HG03558 (cell line): Measurements from ENCODE around the gene APOE.
"Not testable (repeated sequence)": the region's sequence is repeated elsewhere in the genome, so short reads cannot be mapped to it uniquely, and the experiment has no call there.

Experiments used
- ATAC-seq: cut with Tn5 transposase; IDR thresholded peaks from one replicate; pipeline ENCODE4 v1.9.1; 2021; ENCODE audit warnings: moderate number of reproducible peaks; ENCODE audit not compliant: unreplicated experiment; ENCODE audit errors: extremely low read depth

Gene APOE

DNA sequence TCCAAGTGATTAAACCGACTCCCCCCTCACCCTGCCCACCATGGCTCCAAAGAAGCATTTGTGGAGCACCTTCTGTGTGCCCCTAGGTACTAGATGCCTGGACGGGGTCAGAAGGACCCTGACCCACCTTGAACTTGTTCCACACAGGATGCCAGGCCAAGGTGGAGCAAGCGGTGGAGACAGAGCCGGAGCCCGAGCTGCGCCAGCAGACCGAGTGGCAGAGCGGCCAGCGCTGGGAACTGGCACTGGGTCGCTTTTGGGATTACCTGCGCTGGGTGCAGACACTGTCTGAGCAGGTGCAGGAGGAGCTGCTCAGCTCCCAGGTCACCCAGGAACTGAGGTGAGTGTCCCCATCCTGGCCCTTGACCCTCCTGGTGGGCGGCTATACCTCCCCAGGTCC is 2.0 kb downstream of the APOE start:
- ATAC-seq: no peak

- no peak for ATAC-seq
Measured at GRCh38 chr19:44908074-44908835, 2.7 kb downstream of the APOE start.

DNA sequence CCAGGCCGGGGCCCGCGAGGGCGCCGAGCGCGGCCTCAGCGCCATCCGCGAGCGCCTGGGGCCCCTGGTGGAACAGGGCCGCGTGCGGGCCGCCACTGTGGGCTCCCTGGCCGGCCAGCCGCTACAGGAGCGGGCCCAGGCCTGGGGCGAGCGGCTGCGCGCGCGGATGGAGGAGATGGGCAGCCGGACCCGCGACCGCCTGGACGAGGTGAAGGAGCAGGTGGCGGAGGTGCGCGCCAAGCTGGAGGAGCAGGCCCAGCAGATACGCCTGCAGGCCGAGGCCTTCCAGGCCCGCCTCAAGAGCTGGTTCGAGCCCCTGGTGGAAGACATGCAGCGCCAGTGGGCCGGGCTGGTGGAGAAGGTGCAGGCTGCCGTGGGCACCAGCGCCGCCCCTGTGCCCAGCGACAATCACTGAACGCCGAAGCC is 3.3 kb downstream of the APOE start:
- no peak for ATAC-seq

DNA sequence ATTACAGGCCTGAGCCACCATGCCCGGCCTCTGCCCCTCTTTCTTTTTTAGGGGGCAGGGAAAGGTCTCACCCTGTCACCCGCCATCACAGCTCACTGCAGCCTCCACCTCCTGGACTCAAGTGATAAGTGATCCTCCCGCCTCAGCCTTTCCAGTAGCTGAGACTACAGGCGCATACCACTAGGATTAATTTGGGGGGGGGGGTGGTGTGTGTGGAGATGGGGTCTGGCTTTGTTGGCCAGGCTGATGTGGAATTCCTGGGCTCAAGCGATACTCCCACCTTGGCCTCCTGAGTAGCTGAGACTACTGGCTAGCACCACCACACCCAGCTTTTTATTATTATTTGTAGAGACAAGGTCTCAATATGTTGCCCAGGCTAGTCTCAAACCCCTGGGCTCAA is 4.2 kb downstream of the APOE start:
- no peak for ATAC-seq

DNA sequence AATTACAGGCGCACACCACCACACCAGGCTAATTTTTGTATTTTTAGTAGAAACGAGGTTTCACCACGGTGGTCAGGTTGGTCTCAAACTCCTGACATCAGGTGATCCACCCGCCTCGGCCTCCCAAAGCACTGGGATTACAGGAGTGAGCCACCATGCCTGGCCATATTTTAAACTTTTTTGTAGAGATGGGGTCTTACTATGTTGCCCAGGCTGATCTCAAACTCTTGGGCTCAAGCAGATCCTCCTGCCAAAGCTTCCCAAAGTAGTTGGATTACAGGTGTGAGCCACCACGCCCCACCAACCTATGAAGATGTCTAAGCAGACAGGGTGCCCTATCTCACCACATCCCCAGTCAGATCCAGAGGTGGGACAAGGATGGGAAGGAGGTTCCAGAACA is 6.3 kb downstream of the APOE start:
- not testable (repeated sequence) for ATAC-seq

GRCh38 chr19:44912854-44913253 is 7.3 kb downstream of the APOE start:
- ATAC-seq: no peak

- ATAC-seq: not testable (repeated sequence)
Measured at GRCh38 chr19:44913512-44914432, 8.2 kb downstream of the APOE start.

DNA sequence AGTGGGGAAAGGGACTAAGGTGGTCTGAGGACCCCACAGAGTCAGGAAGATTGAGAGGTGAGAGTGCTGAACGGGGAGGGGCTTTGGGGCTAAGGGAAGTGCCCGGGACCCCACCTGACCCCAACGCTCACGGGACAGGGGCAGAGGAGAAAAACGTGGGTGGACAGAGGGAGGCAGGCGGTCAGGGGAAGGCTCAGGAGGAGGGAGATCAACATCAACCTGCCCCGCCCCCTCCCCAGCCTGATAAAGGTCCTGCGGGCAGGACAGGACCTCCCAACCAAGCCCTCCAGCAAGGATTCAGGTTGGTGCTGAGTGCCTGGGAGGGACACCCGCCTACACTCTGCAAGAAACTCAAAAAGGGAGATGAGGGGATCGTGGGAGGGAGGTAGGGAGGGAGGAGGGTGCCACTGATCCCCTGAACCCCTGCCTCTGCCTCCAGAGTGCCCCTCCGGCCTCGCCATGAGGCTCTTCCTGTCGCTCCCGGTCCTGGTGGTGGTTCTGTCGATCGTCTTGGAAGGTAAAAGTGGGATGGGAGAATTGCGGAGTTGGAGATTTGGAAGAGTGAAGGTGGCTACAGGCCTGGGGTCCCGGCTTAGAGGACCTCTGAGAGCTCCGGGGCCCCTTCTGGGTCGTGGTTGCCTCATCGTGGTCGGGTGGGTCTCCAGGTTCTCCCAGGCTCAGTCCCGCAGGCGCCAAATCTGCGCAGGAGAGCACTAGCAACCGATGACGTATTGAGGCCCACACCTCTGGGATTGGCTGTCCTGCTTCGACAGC is 9.0 kb downstream of the APOE start, which contains the start of gene APOC1:
APOC1 (plus strand) TSS at position 176 of the 774 bp plus-strand sequence; CDS start at position 460, 284 bp downstream.
- not testable (repeated sequence) for ATAC-seq

DNA sequence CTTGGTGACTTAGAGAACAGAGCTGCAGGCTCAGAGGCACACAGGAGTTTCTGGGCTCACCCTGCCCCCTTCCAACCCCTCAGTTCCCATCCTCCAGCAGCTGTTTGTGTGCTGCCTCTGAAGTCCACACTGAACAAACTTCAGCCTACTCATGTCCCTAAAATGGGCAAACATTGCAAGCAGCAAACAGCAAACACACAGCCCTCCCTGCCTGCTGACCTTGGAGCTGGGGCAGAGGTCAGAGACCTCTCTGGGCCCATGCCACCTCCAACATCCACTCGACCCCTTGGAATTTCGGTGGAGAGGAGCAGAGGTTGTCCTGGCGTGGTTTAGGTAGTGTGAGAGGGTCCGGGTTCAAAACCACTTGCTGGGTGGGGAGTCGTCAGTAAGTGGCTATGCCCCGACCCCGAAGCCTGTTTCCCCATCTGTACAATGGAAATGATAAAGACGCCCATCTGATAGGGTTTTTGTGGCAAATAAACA is 18.7 kb downstream of the APOE start:
- ATAC-seq: no peak

DNA sequence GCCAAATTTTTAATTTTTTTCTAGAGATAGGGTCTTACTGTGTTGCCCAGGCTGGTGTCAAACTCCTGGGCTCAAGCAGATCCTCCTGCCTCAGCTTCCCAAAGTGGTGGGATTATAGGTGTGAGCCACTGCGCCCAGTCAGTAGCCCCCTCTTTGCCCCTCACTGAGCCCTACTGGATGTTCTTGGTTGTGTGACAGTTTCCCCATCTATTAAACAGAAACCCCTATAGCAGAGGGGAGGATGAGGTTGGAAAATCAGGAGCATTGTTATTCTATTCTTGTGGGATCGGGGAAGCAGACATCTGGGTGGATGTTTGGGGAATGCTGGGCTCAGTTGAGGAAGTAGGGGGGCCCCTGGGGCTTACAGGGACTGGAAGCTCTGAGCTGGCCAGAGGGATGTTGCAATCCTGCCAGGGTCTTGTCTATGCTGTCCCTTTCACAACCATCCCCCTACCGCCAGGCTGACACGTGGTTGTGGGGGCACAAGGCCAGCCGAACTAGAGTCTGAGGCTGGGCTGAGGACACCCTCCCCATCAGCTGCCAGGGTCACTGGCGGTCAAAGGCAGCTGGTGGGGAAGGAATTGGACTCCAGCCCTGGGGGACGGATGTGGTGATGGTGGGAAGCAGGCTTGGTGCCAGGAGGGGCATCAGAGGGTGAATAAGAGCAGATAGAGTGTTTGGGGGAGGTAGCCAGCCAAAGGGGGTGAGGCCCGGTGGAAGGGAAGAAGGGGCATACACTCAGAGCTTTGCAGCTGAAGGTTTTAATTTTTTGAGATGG is 19.7 kb downstream of the APOE start:
- no peak for ATAC-seq

- ATAC-seq: not testable (repeated sequence)
Measured at GRCh38 chr19:44926245-44927077, 20.9 kb downstream of the APOE start.

GRCh38 chr19:44927746-44928145 is 22.1 kb downstream of the APOE start:
- ATAC-seq: no peak

- ATAC-seq: no peak
Measured at GRCh38 chr19:44930088-44930487, 24.5 kb downstream of the APOE start.

GRCh38 chr19:44931541-44931940 is 25.9 kb downstream of the APOE start:
- no peak for ATAC-seq

DNA sequence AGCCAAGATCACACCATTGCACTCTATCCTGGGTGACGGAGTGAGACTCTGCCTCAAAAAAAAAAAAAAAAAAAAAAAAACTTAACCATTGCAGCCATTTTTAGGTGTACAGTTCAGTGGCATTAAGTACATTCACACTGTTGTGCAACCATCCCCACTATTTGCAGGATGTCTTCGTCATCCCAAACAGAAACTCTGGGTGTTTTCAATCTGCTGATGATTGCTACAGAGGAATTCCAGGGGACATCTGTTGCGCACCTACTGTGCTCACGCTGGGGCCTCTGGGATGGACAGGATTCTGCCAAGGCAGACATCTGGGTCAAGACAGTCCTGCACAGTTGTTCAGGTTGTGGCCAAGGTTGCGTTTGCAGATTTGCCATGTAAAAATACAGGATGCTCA is 34.1 kb downstream of the APOE start:
- ATAC-seq: no peak

- no peak for ATAC-seq
Measured at GRCh38 chr19:44942067-44942571, 36.5 kb downstream of the APOE start, which contains the start of gene APOC4. Gene APOC4 (plus strand): TSS chr19:44942237. CDS start chr19:44942278, 41 bp downstream.

DNA sequence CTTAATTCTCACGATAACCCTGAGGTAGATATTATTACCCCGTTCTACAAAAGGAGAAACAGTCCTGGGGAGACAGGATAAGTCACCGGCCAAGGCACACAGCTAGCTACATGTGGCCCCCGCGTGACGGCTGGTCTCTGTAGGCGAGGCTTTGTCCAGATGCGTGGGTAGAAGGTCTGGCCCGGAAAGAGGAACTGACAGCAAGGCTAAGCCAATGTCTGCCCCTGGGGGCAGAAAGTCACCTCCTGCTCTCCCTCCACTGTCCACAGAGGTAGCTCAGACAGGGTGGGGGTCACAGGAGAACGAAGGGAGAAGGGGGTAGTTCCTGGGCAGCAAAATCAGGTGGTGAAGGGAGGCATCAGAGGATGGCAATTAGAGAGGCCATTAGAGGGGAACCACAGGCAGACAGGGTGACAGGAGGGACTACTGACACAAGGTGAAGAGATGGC is 38.2 kb downstream of the APOE start:
- ATAC-seq: no peak

- no peak for ATAC-seq
Measured at GRCh38 chr19:44947041-44947581, 41.5 kb downstream of the APOE start.
